Keratinocyte (primary cell): ENCODE results near the gene PFKFB4. TPM values are rescaled to one million over a fixed set of nuclear protein-coding genes. Genes with fewer than 3 reads are reported as not detected.

Experiments used
- DNase-seq: peaks from one replicate; pipeline ENCODE4 v3.0.0-alpha.2; 2011; ENCODE audit warnings: low read depth, missing footprints, low spot score
- FAIRE-seq: peaks from 2 replicates; lab custom pipeline; 2011; peaks lifted over from hg19 to GRCh38; lab: Jason Lieb, UNC
- H2AFZ ChIP-seq: 2 replicates; pipeline ENCODE4 v1.6.0; 2012; ENCODE audit warnings: low read length, control low read depth, inconsistent platforms; ENCODE audit not compliant: control insufficient read depth
- H3K27ac ChIP-seq: 2 replicates; pipeline ENCODE4 v1.5.1; 2011; ENCODE audit warnings: low read length; ENCODE audit not compliant: control insufficient read depth, insufficient read depth
- H3K27me3 ChIP-seq: 3 replicates; pipeline ENCODE4 v1.6.0; 2011; ENCODE audit warnings: low read length; ENCODE audit not compliant: control insufficient read depth, insufficient read depth; ENCODE audit errors: extremely low read depth
- H3K36me3 ChIP-seq, 2 experiments: 2 replicates in 1 of 2; 3 replicates in 1 of 2; pipeline ENCODE4 v1.5.1; 2011; ENCODE audit warnings: low read length in 2 of 2, mild to moderate bottlenecking in 1 of 2; ENCODE audit not compliant: control insufficient read depth in 2 of 2, insufficient read depth in 2 of 2; ENCODE audit errors: extremely low read depth in 1 of 2
- H3K4me1 ChIP-seq: 3 replicates; pipeline ENCODE4 v1.5.1; 2011; ENCODE audit warnings: low read length; ENCODE audit not compliant: control insufficient read depth, insufficient read depth; ENCODE audit errors: extremely low read depth
- H3K4me2 ChIP-seq: 3 replicates; pipeline ENCODE4 v1.6.0; 2011; ENCODE audit warnings: low read depth, low read length; ENCODE audit not compliant: control insufficient read depth, insufficient read depth; ENCODE audit errors: extremely low read depth
- H3K4me3 ChIP-seq, 3 experiments: fragments of 200-600 bp in 1 of 3; sonication (generic) in 1 of 3; 2 replicates in 2 of 3; 3 replicates in 1 of 3; pipeline ENCODE4 v1.5.1; 2011 to 2016; ENCODE audit warnings: low read length in 3 of 3, mild to moderate bottlenecking in 3 of 3, control low read depth in 2 of 3, inconsistent platforms in 1 of 3, low read depth in 1 of 3, mixed read lengths in 1 of 3, mixed run types in 1 of 3, moderate library complexity in 1 of 3; ENCODE audit not compliant: control insufficient read depth in 2 of 3, insufficient read depth in 2 of 3; ENCODE audit errors: extremely low read depth in 1 of 3
- H3K79me2 ChIP-seq: 2 replicates; pipeline ENCODE4 v1.6.0; 2012; ENCODE audit warnings: low read length; ENCODE audit not compliant: control insufficient read depth, insufficient read depth
- H3K9ac ChIP-seq: 3 replicates; pipeline ENCODE4 v1.6.0; 2011; ENCODE audit warnings: low read length; ENCODE audit not compliant: control insufficient read depth, insufficient read depth; ENCODE audit errors: extremely low read depth
- H3K9me1 ChIP-seq: 3 replicates; pipeline ENCODE4 v1.6.0; 2011; ENCODE audit warnings: low read length; ENCODE audit not compliant: control insufficient read depth, insufficient read depth; ENCODE audit errors: extremely low read depth
- H3K9me3 ChIP-seq: 2 replicates; pipeline ENCODE4 v1.5.1; 2012; ENCODE audit warnings: low read depth, low read length; ENCODE audit not compliant: control insufficient read depth
- H4K20me1 ChIP-seq: 3 replicates; pipeline ENCODE4 v1.6.0; 2011; ENCODE audit warnings: low read length; ENCODE audit not compliant: control insufficient read depth, insufficient read depth; ENCODE audit errors: extremely low read depth
- EZH2 ChIP-seq: IDR thresholded peaks from one replicate; pipeline ENCODE4 v1.6.1; 2012; ENCODE audit warnings: inconsistent platforms, mild to moderate bottlenecking, low read length, moderate library complexity
- dilution Hi-C: fragments of 300-500 bp; cut with MboI; formaldehyde crosslinking; loops from one replicate; pipeline ENCODE4 v1.7.0; 2020; ENCODE audit warnings: low sequenced_read_pairs; ENCODE audit not compliant: extremely low pct_ligation_motif_present
- polyA plus RNA-seq, 5 experiments: library from polyadenylated mRNA; depleted of rRNA in 3 of 5; stranded (reverse) in 3 of 5; stranded (forward) in 1 of 5; unstranded in 1 of 5; fragments of >200 nt; gene quantifications; 1 replicate in 1 of 5; 2 replicates in 3 of 5; 3 replicates in 1 of 5; pipeline versions ENCODE4 v1.2.1 to v1.2.3, GENCODE V29; 2011 to 2012; ENCODE audit warnings: missing spikeins in 2 of 5, low read depth in 1 of 5, low replicate concordance in 1 of 5
- TF ChIP-seq, protein P1 (sequence below), 3 experiments: IDR thresholded peaks in 1 of 3; conservative IDR thresholded peaks in 1 of 3; optimal IDR thresholded peaks in 1 of 3; 2 replicates in 2 of 3; 3 replicates in 1 of 3; pipeline versions ENCODE3 to v1.5.1; 2011; ENCODE audit warnings: low read length in 3 of 3, mild to moderate bottlenecking in 3 of 3, moderate library complexity in 2 of 3, control low read depth in 1 of 3, inconsistent platforms in 1 of 3; ENCODE audit not compliant: insufficient read depth in 2 of 3; ENCODE audit errors: extremely low read depth in 1 of 3

Gene PFKFB4
- polyA plus RNA-seq, 1 donor (not counting 4 experiments of a cell fraction or from before 2014, with no cell fraction given) = 15.1 TPM

DNA sequence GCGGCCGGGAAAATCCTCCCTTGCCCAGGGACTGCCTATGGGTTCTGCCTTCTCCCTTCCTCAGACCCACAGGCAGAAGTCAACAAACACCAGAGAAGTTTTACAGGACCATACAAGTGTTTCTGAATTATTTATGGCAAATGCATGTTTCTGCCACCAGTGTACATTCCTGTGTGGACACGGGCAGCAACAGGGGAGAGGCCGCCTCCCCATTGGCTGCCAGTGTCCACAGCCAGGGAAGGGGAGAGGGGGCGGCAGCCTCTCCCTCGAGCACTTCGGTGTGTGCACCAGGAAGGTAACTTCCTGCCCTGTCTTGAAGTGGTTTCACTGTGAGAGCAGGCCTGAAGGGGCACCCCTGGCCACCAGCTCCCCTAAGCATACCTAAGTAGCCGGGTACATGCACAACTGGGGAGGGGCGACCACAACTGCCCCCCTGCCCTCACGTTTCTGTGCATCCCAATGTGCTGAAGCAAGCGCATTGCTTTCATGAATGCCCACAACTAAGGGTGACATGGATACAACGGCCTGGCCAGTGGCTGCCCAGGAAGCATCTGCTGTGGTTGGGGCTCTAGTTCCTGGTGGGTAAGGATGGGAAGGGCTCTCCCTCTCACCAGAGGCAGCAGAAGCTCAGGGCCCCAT lies 37.8 kb downstream of the PFKFB4 start:
- peaks cover 4% of the 10 kb centered on the region for H3K4me1 ChIP-seq
- H3K27me3 ChIP-seq = no peaks in the 10 kb centered on the region
- dilution Hi-C loops = no loop called here
- TF ChIP-seq EZH2 = no peak
- TF ChIP-seq, protein P1, sequence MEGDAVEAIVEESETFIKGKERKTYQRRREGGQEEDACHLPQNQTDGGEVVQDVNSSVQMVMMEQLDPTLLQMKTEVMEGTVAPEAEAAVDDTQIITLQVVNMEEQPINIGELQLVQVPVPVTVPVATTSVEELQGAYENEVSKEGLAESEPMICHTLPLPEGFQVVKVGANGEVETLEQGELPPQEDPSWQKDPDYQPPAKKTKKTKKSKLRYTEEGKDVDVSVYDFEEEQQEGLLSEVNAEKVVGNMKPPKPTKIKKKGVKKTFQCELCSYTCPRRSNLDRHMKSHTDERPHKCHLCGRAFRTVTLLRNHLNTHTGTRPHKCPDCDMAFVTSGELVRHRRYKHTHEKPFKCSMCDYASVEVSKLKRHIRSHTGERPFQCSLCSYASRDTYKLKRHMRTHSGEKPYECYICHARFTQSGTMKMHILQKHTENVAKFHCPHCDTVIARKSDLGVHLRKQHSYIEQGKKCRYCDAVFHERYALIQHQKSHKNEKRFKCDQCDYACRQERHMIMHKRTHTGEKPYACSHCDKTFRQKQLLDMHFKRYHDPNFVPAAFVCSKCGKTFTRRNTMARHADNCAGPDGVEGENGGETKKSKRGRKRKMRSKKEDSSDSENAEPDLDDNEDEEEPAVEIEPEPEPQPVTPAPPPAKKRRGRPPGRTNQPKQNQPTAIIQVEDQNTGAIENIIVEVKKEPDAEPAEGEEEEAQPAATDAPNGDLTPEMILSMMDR (optimal IDR thresholded peaks at IDR 0.05 in 1 of 3, IDR thresholded peaks at IDR 0.05 in 1 of 3, conservative IDR thresholded peaks at IDR 0.05 in 1 of 3; ENCODE audit: extremely low read depth in 1 of 3, insufficient read depth in 2 of 3, low read length in 3 of 3) = no peak
- H3K4me2 ChIP-seq = no peak overlapping the region
- no peak overlapping the region for H3K9ac ChIP-seq
- H3K9me1 ChIP-seq = no peaks in the 10 kb centered on the region
- peaks cover 3 to 11% of the 10 kb centered on the region in 2 experiments for H3K36me3 ChIP-seq
- no peak overlapping the region for H2AFZ ChIP-seq
- H3K4me3 ChIP-seq = no peak overlapping the region
- H3K27ac ChIP-seq = no peak overlapping the region
- no peaks in the 10 kb centered on the region for H4K20me1 ChIP-seq
- H3K9me3 ChIP-seq = no peaks in the 10 kb centered on the region
- no peaks in the 10 kb centered on the region for H3K79me2 ChIP-seq
- no peak for FAIRE-seq
- DNase-seq = no peak

DNA sequence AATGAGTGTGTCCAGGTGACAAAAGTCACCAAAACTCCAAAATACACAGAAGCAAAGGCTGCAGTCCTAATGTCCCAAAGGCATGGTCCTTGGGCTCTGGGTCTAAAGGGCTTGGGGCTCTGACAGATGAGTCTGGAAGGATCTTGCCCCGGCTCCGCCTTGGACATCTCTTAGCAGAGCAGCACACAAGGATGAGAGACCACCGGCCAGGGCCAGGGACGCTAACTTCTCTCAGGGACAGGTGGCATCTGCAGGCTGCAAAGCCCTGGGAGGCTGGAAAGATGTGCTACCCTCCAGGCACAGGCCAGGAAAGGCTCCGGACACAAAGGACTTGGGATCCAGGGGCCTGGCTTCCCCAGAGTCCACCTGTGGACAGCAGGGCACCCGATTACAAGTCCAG lies 38.5 kb downstream of the PFKFB4 start:
- Histone ChIP-seq H3K27me3 (no peaks in the 10 kb centered on the region), H3K9me3 (no peaks in the 10 kb centered on the region), H3K9ac (no peak overlapping the region), H3K36me3 (peaks cover 3 to 6% of the 10 kb centered on the region in 2 experiments), H2AFZ (no peak overlapping the region), H3K27ac (no peak overlapping the region), H3K4me3 (no peak overlapping the region), H3K4me2 (no peak overlapping the region), H3K4me1 (peaks cover 4% of the 10 kb centered on the region), H3K9me1 (no peaks in the 10 kb centered on the region), H4K20me1 (no peaks in the 10 kb centered on the region), H3K79me2 (no peaks in the 10 kb centered on the region)
- TF ChIP-seq, protein P1 (optimal IDR thresholded peaks at IDR 0.05 in 1 of 3, IDR thresholded peaks at IDR 0.05 in 1 of 3, conservative IDR thresholded peaks at IDR 0.05 in 1 of 3; ENCODE audit: extremely low read depth in 1 of 3, insufficient read depth in 2 of 3, low read length in 3 of 3) = no peak
- TF ChIP-seq EZH2 = no peak
- DNase-seq (no peak), FAIRE-seq (no peak)
- dilution Hi-C loops = no loop called here
